Motor neuron (in vitro differentiated cells): ENCODE data around the gene CCDC12. TPM values are rescaled to one million over a fixed set of nuclear protein-coding genes. Genes with fewer than 3 reads are reported as not detected.

ENCODE experiments used
- ATAC-seq, 8 experiments: fragments of 200-7000 bp; cut with Tn5 transposase; replicated peaks in 6 of 8; 2 replicates each; pipeline ENCODE4 v1.8.0; 2021; ENCODE audit warnings: mild to moderate bottlenecking in 8 of 8, moderate library complexity in 8 of 8
- H3K27ac ChIP-seq, 2 donors: fragments of 250-450 bp; sonication (Bioruptor Pico); 2 replicates each; pipeline ENCODE4 v1.9.0; 2021; ENCODE audit warnings: antibody characterized with exemption in 2 of 2, mild to moderate bottlenecking in 2 of 2, moderate library complexity in 1 of 2
- H3K4me1 ChIP-seq, 2 donors: fragments of 250-450 bp; sonication (Bioruptor Pico); replicated peaks in 1 of 2; 2 replicates each; pipeline ENCODE4 v1.6.1; 2021; ENCODE audit warnings: antibody characterized with exemption in 2 of 2, mild to moderate bottlenecking in 2 of 2, moderate library complexity in 1 of 2
- H3K4me3 ChIP-seq, 5 donors: fragments of 250-450 bp; sonication (Bioruptor Pico); 2 replicates each; pipeline ENCODE4 v1.9.0; 2021; ENCODE audit warnings: antibody characterized with exemption in 5 of 5, mild to moderate bottlenecking in 5 of 5, moderate library complexity in 4 of 5
- WGBS, 10 experiments: fragments of 450-650 bp; shearing (Covaris generic); methylation state at CpG; one replicate each; pipeline ENCODE4 v1.0.0; 2022; 5-methylcytosine and 5-hydroxymethylcytosine counted together
- in situ Hi-C, 9 experiments: fragments of 400-800 bp; cut with MboI; loops; one replicate each; pipeline ENCODE4 v1.15.0; 2021; ENCODE audit warnings: low sequenced_read_pairs in 9 of 9, low pct_unique_long_range_greater_than_20kb in 2 of 9; ENCODE audit not compliant: unreplicated experiment in 9 of 9
- total RNA-seq, 8 experiments: library from RNA; unstranded; fragments of 300-600 nt; gene quantifications; 2 replicates each; pipeline versions ENCODE4 v1.2.3 to v1.2.4, GENCODE V29; 2022

Gene CCDC12
- total RNA-seq, 8 experiments from 2014 or later = 47.1 to 65.4 (median 53.0) TPM

DNA sequence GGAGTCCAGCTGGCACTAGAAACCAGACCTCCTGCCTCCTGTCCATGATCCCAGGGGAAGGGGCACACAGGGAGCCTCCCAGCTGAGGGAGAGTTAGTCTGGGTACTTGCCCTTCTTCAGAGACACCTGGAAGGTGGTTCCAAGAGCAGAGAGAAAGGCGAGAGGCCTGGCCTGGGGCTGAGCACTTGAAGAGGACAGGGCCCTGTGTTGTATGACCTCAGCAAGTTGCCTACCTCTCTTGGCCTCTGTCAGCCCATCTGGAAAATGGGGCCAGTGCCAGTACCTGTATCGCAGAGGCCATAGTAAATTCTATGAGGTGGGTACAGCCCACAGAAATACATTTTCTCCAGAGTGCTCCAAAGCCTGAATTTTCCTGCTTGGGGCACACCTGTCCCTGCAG lies 79.5 kb downstream of the CCDC12 start:
- no peak for ATAC-seq
- H3K27ac ChIP-seq = no peak overlapping the region
- no peak overlapping the region for H3K4me3 ChIP-seq
- WGBS, 10 experiments = 70 to 100% (median 92%) methylated on average over 1 to 2 of the region's 2 CpGs; no CpG with 5 or more reads in 4 of the 10 experiments
- in situ Hi-C loops = loop anchor here in 6 of 9 experiments (10.0 to 25.0 kb wide), 2 partner anchors 185 to 202 kb away; partner anchors contain the start of genes PRSS50 (in 5 of the 6), TMIE (in 5 of the 6) and ALS2CL (in 1 of the 6)
- peaks cover 6 to 8% of the 10 kb centered on the region in 2 donors for H3K4me1 ChIP-seq

DNA sequence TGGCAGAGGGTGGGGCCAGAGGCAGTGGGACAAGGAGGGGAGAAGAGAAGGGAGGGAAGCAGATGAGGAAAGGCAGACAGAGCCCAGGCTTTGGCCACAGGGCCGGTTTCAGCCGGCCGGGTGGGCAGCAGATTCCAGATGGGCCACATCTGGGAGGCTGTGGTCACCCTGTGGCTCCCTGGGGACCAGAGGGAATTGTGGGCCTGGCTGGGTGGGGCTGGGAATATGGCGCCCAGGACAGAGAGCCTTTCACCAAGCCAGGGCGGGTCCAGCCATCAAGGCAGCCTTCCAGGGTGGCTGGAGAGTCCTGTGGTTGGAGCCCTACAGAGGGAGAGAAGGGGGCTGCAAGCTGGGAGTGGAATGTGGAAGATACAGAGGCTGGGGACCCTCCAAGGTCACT lies 80.2 kb downstream of the CCDC12 start:
- 0 to 80% (median 40%) methylated on average over 1 to 3 of the region's 5 CpGs; no CpG with 5 or more reads in 6 of the 10 experiments for WGBS, 10 experiments
- ATAC-seq = peak in 1 of 8 experiments; percentile 6
- in situ Hi-C loops = loop anchor here in 6 of 9 experiments (10.0 to 25.0 kb wide), 2 partner anchors 184 to 202 kb away; partner anchors contain the start of genes PRSS50 (in 5 of the 6), TMIE (in 5 of the 6) and ALS2CL (in 1 of the 6)
- Histone ChIP-seq H3K4me1 (peaks cover 11 to 14% of the 10 kb centered on the region in 2 donors), H3K4me3 (no peak overlapping the region), H3K27ac (no peak overlapping the region)

DNA sequence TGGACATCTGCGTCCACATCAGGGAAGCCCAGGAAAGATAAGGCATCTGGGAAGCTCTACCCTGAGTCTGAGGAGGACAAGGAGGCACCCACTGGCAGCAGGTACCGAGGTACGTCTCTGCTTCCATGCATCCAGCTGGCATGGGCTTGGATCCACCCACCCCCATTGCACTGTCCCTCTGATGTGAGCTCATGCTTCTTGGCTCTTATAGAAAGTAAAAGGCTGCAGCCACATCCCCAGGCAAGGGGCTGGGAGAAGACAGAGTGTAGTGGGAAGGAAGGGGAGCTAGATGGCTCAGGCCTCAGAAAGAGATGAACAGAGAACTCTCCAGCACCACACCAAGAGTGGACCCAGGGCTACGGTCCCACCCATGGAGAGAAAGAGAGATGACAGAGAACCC lies 80.8 kb downstream of the CCDC12 start:
- 17 to 90% (median 67%) methylated on average over 1 to 3 of the region's 4 CpGs; no CpG with 5 or more reads in 3 of the 10 experiments for WGBS, 10 experiments
- in situ Hi-C loops = loop anchor here in 6 of 9 experiments (10.0 to 25.0 kb wide), 2 partner anchors 183 to 201 kb away; partner anchors contain the start of genes PRSS50 (in 5 of the 6), TMIE (in 5 of the 6) and ALS2CL (in 1 of the 6)

DNA sequence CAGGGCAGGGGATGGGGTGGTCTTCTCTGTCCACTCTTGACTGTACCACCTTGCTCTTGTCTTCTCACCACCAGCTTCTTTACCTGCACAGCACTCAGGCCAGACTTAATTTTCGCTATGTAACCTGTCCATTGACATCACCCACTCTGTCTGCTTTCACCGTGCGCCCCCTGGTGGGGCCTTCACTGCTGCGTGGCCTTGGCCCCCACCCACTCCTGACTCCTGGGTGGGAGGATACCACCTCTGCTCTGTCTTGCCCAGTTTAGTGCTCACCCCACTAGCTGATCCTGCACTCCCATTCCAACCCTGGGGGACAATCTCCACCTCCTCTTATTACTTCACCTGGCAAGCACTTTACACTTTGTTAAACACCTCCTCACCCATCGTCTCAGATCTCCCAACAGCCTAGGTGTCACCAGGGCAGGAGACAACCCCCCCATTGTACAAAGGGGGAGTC lies 81.3 kb downstream of the CCDC12 start:
- 0 to 67% (median 20%) methylated on average over 1 to 4 of the region's 5 CpGs; no CpG with 5 or more reads in 3 of the 10 experiments for WGBS, 10 experiments
- Histone ChIP-seq H3K4me3 (no peak overlapping the region), H3K27ac (no peak overlapping the region), H3K4me1 (peaks cover 11 to 14% of the 10 kb centered on the region in 2 donors)
- in situ Hi-C loops = loop anchor here in 6 of 9 experiments (10.0 to 25.0 kb wide), 2 partner anchors 183 to 200 kb away; partner anchors contain the start of genes PRSS50 (in 5 of the 6), TMIE (in 5 of the 6) and ALS2CL (in 1 of the 6)
- peak in 3 of 8 experiments; percentile 14 to 62 (median 29) for ATAC-seq

More for the DNA sequence above, 80.8 kb downstream of the CCDC12 start:
- no peak overlapping the region for H3K27ac ChIP-seq
- ATAC-seq = no peak
- peaks cover 11 to 14% of the 10 kb centered on the region in 2 donors for H3K4me1 ChIP-seq
- no peak overlapping the region for H3K4me3 ChIP-seq

DNA sequence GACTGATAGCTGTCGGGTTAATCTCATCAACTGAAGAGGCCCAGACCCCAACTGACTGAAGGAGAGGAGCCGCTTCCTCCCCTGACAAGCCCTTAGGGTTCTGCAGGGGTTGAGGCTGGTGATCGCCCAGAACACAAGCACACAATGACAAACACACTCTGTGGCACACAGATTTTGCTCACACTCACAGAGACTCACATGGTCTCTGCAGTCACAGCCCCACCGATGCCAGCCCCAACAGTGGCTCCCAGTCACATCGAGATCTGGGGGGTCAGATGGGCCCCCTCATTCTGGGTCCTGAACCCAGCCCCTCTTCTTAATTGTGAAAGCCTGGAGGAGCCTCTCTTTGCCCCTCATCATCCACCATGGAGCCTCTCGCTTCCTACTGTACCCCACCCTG lies 82.3 kb downstream of the CCDC12 start:
- in situ Hi-C loops = loop anchor here in 6 of 9 experiments (10.0 to 25.0 kb wide), 2 partner anchors 182 to 199 kb away; partner anchors contain the start of genes PRSS50 (in 5 of the 6), TMIE (in 5 of the 6) and ALS2CL (in 1 of the 6)
- WGBS, 10 experiments = 14 to 100% (median 95%) methylated on average over 1 to 4 of the region's 6 CpGs; no CpG with 5 or more reads in 6 of the 10 experiments
- peaks cover 11 to 14% of the 10 kb centered on the region in 2 donors for H3K4me1 ChIP-seq
- H3K4me3 ChIP-seq = no peak overlapping the region
- no peak overlapping the region for H3K27ac ChIP-seq
- ATAC-seq = no peak

DNA sequence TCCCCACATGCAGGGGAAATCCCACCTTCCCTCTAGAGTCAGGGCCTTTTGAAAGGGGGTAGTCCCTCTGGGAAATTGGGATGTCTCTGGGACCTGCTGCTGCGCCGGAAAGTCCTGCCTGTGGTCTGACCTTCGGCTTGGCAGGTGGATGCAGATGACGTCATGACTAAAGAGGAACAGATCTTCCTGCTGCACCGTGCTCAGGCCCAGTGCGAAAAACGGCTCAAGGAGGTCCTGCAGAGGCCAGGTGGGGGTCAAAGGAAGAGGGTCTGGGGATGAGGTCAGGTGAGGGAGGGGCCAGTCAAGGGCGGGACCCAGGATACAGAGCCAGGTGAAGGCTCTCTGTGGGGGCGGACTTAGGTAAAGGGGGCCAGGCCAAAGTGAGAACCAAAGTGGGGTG lies 82.8 kb downstream of the CCDC12 start:
- ATAC-seq = no peak
- WGBS, 10 experiments = no CpG with 5 or more reads among the region's 9 CpGs
- in situ Hi-C loops = loop anchor here in 6 of 9 experiments (10.0 to 25.0 kb wide), 2 partner anchors 181 to 199 kb away; partner anchors contain the start of genes PRSS50 (in 5 of the 6), TMIE (in 5 of the 6) and ALS2CL (in 1 of the 6)
- Histone ChIP-seq H3K27ac (no peak overlapping the region), H3K4me3 (no peak overlapping the region), H3K4me1 (peaks cover 11 to 14% of the 10 kb centered on the region in 2 donors)

DNA sequence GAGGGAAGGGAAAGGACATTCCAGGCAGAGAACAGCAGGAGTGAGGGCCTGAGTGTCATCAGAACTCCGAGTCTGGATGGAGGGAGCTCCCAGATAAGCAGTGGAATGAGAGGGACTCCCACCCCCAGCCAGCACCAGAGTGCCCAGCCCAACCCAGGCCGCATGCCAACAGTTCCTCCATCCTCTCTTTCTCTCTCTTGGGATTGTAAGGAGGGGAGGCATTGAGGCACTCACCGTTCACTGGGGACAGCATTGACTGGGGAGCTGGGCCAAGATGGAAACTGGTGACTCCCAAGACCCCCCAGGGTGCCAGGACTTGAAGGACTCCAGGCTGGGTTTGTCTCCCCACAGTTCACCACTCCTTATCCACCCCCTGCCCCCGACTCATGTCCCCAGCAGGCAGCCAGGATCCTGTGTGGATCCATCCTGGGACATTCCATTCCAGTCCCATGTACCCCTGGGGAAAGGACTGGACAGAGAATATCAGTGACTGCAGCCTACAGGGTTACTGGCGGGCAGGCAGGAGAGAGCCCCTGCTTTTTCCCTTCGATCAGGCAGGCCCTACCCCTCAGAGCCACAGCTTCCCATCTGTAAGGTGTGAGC lies 83.3 kb downstream of the CCDC12 start:
- H3K4me3 ChIP-seq = no peak overlapping the region
- peaks cover 12 to 16% of the 10 kb centered on the region in 2 donors for H3K4me1 ChIP-seq
- in situ Hi-C loops = loop anchor here in 6 of 9 experiments (10.0 to 25.0 kb wide), 2 partner anchors 181 to 198 kb away; partner anchors contain the start of genes PRSS50 (in 5 of the 6), TMIE (in 5 of the 6) and ALS2CL (in 1 of the 6)
- H3K27ac ChIP-seq = no peak overlapping the region
- WGBS, 10 experiments = 40 to 83% (median 60%) methylated on average over 1 to 4 of the region's 6 CpGs; no CpG with 5 or more reads in 3 of the 10 experiments
- no peak for ATAC-seq

DNA sequence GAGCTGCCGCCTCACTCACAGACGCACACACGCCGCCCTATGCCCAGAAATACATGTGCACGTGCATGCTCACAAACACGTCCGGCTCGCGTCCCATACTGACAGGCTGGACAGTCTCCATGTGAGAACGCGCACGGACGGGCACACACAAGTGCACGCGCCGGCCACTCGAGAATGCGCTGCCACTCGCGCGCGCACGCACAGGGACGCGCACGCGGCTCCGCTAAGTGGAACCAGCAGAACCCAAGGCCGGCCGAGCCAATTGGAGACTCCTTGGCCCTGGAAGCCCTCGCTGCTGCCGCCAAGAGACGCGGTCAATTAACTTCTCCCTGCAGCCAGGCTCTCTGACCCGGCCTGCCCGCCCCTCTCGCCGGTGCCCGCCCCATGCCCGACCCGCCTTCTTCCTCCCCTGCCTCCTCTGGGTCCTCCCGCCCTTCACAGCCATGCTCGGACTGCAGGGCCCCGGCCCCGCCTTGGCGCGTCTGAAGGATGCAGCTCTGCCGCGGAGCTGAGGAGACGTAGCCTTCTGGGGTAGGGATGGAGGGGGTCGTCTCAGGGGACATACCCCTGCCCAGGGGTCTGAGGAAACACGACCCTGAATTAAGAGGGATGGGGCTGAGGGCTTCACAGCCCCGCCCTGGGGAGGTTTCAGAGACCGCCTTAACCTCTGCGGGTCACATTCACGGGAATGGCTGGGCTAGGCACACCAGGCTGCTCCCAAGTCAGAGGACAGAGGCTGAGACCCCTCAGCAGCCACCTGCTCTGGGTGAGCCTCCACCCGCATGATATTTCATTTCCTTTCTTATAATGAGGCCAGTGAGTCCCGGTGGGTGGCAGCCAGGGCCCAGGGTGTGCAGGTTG lies 84.0 kb downstream of the CCDC12 start:
- 0 to 47% (median 30%) methylated on average over 1 to 7 of the region's 58 CpGs; no CpG with 5 or more reads in 5 of the 10 experiments for WGBS, 10 experiments
- Histone ChIP-seq H3K4me3 (peak overlapping the region; percentile 10 to 34 (median 23)), H3K4me1 (peaks cover 16 to 21% of the 10 kb centered on the region in 2 donors), H3K27ac (no peak overlapping the region)
- in situ Hi-C loops = loop anchor here in 6 of 9 experiments (10.0 to 25.0 kb wide), 2 partner anchors 180 to 198 kb away; partner anchors contain the start of genes PRSS50 (in 5 of the 6), TMIE (in 5 of the 6) and ALS2CL (in 1 of the 6)
- ATAC-seq = peak; percentile 83 to 94 (median 89)

DNA sequence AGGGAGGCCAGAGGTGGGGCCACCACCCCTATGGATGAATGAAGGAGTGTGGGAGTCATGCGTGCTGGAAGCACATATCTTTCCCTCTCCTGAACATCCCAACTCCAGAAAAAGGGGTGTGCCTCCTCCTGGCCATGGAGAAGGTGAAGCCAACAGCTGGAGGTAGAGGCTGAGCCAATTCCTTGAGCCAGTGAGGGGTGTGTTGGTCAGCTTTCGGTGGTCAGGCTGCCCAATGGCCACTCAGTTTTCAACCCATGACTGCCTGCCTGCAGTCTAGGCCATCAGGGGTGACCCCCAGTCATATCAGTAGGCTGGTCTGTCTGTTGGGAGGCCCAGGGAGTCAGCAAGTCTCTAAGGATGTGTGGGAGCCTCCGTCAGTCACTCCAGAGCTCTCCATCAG lies 85.4 kb downstream of the CCDC12 start:
- in situ Hi-C loops = loop anchor here in 6 of 9 experiments (10.0 to 25.0 kb wide), 2 partner anchors 179 to 196 kb away; partner anchors contain the start of genes PRSS50 (in 5 of the 6), TMIE (in 5 of the 6) and ALS2CL (in 1 of the 6)

DNA sequence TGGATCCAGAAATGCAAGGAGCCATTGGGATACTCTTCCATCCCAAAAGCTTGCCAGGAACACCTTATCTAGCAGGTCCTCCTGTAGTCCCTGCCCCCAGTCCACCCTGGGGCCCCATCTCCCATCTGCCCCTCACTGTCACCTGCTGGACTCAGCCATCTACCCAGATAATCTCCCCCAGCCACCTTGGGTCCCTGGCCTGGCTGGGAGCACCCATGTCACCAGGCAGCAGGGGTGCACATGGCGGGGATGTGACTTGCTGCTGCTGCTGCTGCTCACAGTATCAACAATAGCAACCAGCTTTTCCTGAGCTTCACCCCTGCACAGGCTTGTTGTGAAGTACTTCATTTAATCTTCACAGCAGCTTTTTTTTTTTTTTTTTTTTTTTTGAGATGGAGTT lies 86.4 kb downstream of the CCDC12 start:
- ATAC-seq = no peak
- in situ Hi-C loops = loop anchor here in 6 of 9 experiments (10.0 to 25.0 kb wide), 2 partner anchors 178 to 195 kb away; partner anchors contain the start of genes PRSS50 (in 5 of the 6), TMIE (in 5 of the 6) and ALS2CL (in 1 of the 6)
- 86 to 100% methylated on average over 1 of the region's 1 CpG; no CpG with 5 or more reads in 8 of the 10 experiments for WGBS, 10 experiments
- Histone ChIP-seq H3K4me3 (no peak overlapping the region), H3K4me1 (peaks cover 16 to 21% of the 10 kb centered on the region in 2 donors), H3K27ac (no peak overlapping the region)

More for the DNA sequence above, 85.4 kb downstream of the CCDC12 start:
- Histone ChIP-seq H3K27ac (no peak overlapping the region), H3K4me1 (peaks cover 16 to 21% of the 10 kb centered on the region in 2 donors), H3K4me3 (no peak overlapping the region)
- ATAC-seq = no peak
- 0 to 100% (median 86%) methylated on average over 1 to 2 of the region's 3 CpGs; no CpG with 5 or more reads in 6 of the 10 experiments for WGBS, 10 experiments

DNA sequence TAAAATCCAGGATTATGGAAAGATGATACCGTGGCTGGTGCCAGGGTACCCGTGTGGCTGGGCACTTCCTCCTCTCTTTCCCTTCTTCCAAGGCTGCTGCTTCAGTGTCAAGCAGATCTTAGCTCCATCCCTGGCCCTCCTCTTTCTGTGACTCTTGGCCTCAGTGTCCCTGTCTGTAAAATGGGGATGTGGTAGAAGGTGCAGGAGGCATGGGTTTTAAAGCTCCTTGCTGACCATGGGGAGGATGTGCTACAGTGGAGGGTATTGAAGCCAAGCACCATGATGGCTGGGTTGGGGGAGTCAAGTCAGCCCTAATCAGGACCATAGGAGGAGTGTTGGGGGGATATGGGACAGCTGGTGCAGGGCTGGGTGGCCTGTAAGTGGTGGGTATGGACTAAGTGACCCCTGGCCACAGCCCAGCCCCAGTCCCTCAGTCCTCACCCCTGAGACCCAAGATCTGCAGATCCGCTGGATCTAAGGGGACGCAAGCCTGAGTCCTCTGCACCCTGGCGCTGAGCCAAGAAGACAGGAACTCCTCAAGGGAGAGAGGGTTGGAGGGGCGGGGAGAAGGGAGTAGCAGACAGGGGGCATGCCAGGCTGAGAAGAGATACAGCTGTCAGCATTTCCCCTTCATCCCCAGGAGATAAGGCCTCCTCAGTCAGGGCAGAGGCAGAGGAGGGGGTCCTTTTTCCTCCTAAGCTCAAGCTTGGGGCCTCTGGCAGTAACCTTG lies 87.0 kb downstream of the CCDC12 start:
- no peak for ATAC-seq
- H3K4me3 ChIP-seq = no peak overlapping the region
- H3K4me1 ChIP-seq = peaks cover 16 to 22% of the 10 kb centered on the region in 2 donors
- no peak overlapping the region for H3K27ac ChIP-seq
- WGBS, 10 experiments = 0 to 90% (median 80%) methylated on average over 1 to 2 of the region's 6 CpGs; no CpG with 5 or more reads in 5 of the 10 experiments
- in situ Hi-C loops = loop anchor here in 7 of 9 experiments (10.0 to 25.0 kb wide), 3 partner anchors 175 to 195 kb away; partner anchors contain the start of genes PRSS50 (in 6 of the 7), TMIE (in 5 of the 7) and ALS2CL (in 1 of the 7)
